CD4-positive, alpha-beta T cell treated with Interleukin-15 for 1 hour (primary cell): Measurements from ENCODE around the gene EN1.
A peak's percentile ranks its signal among the peaks of the same experiment; 100 is the strongest.

Experiments used
- DNase-seq: peaks from one replicate; pipeline ENCODE4 v3.0.0-alpha.2; 2020

Gene EN1

GRCh38 chr2:118855451-118856279, 8.2 kb upstream of the EN1 start:
- peak; percentile 66 for DNase-seq

DNA sequence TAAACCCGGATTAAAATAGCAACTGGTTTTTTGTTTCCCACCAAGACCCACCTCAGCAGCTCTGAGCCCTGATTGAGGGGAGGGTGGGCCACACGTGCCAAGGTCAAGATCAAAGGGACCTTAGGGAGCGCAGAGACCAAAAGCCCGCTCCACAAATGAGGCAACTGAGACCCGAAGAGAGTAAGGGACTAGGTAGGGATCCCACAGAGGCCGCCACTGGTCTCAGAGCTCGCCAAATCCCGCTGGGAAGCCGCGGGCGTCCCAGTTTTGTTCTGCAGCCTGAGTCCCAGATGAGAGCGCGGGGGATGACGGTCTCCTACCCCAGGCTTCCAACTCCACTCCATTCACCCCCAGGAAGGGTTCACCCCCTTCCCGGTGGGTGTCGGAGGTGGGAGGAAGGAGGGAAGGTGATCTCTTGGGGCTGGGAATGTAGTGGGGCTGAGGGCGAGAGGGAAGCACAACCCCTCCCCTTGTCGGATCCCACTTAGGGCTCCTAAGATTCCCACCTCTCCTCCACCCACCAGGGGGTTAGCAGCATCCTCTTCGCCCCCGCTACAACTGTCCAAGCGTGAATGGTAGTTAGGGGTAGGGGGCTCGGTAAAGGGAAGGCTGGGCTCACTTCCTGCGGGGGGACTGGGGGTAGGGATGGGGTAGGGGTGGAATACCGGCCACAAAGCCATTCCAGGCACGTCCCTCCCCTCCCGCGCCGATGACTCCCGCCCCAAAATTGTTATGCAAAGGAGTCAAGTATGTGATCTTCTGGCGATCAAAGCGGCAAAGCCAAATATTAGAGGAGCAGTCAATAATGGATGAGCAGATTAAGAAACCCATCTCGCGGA, 7.3 kb upstream of the EN1 start:
- DNase-seq = no peak

- DNase-seq = no peak
Measured at GRCh38 chr2:118853651-118854291, 6.3 kb upstream of the EN1 start.

DNA sequence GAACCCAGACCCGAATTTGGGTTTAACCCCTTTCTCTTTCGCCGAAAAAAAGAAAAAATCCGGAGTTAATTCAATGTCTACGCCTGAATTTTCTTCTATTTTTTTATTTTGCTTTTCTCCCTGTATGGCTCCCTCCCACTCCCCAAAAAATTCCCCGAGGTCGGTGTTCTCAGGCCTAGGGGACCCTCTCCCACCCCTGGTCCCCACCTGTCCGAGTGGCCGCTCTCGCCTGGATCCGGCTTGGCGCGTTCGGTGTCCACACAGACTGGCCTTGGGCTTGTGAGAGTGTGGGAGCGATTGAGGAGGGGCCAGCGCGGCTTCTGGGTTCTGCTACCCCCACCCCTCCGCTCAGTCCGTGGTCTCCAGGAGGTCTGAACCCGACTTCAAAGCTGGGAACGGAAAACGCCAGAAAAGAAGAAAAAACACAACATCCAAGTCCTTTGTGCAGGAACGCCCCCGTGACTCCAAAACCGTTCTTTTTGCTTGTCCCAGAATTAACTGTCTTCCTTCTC, 5.7 kb upstream of the EN1 start:
- no peak for DNase-seq

DNA sequence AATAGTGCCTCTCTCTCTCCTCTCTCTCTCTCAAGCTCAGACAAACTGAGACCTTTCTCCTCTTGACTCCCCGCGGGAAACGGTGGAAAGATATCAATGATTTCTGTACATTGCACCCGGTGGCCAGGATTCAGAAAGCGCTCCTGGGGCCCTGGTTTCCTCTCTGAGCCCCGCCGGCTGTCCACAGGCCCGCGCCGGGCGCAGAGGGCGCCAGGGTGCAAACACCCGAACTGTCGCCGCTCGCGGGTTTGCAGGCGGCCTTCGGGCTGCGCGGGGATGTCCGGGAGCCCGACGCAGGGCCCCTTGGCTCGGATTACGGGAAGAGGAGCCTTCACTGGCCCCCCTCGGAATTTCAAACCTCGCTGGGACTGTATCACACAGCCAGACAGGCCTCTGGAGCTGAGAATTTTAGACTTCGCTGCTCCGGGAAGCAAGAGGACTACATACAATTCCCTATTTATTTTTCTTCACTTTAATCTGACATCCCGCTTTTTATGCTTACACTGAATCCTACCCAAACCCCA, 5.2 kb upstream of the EN1 start:
- DNase-seq = no peak

GRCh38 chr2:118851650-118852049, 4.2 kb upstream of the EN1 start:
- no peak for DNase-seq

DNA sequence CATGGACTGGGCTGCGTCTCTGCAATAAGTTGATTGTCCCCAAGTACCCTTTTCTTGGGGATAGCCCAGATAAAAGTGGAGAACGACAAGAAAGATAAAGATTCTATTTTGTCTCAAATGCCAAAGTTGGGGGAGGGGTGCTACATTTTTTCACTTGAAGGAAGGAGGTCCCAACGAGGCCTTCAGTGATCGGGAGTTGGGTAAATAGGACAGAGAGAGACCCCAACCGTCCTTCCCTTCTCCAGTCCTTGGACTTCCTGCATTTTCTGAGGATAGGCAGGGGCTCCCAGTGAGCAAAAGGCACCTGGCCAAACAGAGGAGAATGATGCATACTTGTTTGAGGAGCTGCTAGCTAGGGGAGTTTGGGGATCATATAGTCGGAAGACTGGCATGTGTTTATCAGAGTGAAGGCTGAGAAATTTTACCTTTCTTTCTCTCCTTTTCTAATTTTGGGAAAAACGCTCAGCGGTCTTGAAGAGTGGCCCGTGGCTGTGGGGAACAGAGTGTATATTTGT, 3.5 kb upstream of the EN1 start:
- DNase-seq = no peak

DNA sequence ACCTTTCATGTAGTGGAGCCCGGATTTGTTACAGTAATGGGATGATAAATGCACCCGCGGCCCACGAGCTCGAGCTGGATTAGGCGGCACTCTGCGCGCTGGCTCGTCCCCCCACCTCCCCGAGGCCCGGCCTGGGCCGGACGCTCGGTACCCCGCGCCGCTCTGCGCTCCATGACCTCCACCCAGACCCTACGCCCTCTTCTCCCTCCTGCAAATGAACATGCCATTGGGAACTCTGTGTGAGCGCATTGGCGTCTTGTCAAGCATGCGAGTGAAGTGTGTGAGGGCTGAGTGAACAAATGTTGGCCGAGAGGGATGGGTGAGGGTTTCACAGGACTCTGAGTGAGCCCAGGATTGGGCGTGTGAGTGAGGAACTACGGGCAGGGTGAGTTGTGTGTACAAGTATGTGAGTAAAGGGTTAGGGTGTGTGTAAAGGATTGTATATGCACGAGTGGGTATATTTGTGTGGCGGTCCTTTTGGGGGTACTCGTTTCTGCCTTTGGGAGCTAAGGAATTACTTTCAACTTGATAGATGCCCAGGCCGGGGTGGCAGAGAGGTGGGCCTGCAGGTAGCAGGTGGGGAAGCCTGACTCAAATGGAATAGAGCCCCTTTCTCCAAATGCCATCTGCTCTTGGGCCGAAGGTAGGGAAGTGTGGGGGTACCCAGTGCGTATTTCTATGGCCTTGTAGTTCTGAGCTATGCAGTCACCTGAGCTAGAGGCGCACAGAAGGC, 2.9 kb upstream of the EN1 start:
- DNase-seq = no peak

- no peak for DNase-seq
Measured at GRCh38 chr2:118849226-118850167, 2.0 kb upstream of the EN1 start.

DNA sequence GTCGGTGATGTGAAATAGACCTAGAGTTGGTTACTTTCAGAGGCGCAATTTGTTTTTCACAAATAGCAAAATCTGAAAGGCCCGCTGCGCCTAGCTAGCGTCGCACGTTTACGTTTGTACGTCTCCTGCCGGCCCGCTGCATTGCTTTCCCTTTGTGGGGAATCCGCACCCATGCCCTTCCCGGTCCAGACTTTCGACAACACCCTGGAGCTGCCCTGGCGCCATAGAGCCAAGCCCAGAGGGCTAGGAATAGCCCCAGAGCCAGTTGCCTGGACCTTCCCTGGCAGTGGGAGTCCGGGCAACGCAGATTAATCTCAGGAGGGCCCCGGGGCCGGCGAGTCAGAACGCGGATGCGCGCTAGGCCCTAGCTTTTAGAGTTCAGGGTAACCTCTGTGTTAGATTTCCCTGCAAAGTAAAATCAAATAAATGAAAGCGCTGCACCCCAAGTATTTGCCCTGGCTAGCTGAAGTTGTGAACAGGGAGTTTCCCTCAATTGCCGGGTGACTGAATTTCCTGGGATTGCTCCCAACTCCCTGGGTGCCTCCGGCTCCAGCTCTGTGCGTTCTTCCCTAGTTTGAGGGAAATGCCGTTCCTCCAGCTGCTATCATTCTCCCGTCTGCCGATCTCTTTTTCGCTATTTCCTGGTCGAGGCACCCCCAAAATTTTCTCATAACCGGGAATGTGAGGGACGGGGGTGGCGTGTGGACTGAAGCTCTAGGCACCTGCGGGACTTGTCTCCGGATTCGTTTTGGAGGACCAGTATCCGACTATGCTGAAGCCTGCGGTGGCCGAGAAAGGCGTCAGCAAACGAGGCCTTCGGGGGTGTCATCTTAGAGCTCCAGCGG, 1.2 kb upstream of the EN1 start:
- DNase-seq = no peak

DNA sequence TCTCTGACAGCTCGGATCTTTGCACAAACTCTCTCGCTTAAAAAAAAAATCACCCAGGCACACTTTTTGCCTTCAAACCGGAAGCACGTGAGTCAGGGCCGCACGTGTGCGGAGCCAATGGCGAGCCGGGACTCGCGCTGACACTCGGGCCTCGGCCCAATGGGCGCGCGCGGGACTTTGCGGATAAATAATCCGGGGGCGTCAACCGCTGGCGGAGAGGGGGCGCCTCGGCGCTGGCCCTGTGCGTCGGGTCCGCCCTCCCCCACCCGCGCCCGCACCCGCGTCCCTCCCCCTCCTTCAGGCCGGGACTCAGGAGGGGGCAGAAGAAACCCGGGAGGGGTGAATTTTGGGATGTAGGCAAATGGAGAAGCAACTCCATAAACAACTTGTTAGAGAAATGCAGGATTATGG, 319 bp upstream of the EN1 start:
- no peak for DNase-seq

DNA sequence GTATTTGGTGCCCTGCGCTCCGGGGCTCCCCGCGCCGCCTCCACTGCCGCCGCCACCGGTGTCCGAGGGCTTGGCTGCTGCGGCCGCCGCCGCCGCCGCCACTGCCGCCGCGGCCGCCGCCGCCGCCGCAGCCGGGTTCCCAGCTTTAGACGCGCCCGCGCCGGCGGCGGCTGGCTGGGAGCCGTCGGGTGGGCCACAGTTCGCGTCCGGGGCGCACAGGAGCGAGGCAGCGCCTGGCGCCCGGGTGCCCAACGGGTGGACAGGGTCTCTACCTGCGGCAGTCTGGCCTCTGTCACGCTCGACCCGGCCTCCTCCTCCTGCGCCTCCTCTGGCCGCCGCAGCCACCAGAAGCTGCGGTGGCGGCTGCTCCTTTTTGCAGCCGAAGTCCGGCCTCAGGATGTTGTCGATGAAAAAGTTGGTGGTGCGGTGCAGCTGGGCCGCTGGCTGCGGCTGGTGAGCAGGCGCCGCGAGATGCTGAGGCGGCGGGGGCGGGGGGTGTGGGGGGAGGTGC, 951 bp downstream of the EN1 start:
- DNase-seq = no peak

DNA sequence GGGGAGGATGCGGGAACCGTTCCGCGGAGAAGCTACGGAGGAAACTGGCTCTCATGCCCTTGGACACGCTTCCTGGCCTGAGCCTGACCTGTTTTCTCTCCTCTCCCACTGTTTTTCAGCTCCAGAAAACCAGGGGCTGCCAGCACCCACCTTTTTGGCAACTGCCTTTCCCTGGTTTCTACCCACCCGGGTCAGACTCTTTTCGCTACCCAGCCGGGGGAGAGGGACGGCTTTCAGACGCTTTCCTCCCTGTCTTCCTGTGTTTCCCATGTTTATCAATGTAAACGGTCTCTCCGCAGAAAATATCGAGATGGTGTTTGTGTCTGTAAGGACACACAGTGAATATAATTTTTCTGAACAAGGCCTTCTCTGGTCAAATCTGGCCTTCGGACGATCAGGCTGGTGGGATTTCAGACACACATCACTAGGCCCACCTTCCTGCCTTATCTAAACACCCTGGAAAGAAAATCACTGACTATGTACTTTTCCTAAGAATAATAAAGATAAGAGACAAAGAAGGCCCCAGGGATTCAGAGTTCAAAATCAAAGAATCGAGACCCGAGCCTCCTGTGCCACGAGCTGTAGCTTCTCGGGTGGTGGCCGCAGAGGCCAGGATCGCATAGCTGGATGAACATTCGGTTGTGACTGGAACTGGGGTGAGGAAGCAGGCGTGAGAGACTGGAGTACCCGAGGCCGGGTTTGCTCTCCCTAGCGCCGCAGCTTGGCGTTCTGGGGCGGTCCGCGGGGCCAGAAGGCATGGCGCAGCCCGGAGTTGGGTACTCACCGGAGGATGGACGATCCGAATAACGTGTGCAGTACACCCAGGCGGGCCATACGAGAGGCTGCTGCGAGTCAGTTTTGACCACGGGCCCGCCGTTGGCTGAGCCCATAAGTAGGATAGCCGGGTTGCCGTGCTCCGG, 1.7 kb downstream of the EN1 start:
- no peak for DNase-seq

GRCh38 chr2:118845005-118845521, 2.4 kb downstream of the EN1 start:
- DNase-seq = no peak

GRCh38 chr2:118844261-118845004, 3.0 kb downstream of the EN1 start:
- no peak for DNase-seq

DNA sequence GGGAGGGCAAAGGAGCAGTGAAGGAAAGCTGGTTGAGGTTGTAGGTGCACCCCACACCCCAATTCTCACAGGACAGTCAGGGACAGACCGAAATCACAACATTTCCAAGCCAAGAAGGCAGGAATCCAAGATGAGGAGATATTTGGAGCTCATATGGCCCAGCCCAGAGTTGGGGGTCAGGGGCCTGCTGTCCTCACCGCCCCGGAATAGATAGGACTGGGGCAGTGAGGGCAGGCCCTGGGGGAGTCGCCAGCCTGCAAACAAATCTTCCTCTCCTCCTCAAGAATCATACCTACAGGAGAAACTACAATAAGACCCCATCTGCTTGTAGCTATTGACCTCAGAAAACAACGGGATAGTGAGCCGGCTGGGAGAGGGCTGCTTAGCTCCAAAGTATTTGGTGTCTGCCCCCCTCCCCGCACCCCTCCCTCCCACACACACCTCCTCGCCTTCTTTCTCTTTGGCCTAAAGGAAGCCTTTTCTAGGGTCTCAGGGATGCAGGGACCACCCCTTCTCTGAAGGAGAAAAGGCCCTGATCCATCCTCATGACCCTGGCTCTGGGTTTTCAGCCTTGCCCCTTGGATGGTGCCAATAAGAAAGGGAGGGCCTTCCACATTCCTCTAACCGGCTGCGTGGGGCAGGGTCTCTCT, 3.8 kb downstream of the EN1 start:
- DNase-seq = no peak
